Ectodermal cell (in vitro differentiated cells): ENCODE measurements around the gene RAB5B.
"Not testable (repeated sequence)": the region's sequence is repeated elsewhere in the genome, so short reads cannot be mapped to it uniquely, and the experiment has no call there.

ENCODE experiments used
- H3K27ac ChIP-seq: 2 replicates; pipeline ENCODE4 v1.7.0; 2013; ENCODE audit warnings: mild to moderate bottlenecking, low read depth, low read length; ENCODE audit not compliant: insufficient read depth, poor library complexity, severe bottlenecking
- H3K27me3 ChIP-seq: 2 replicates; pipeline ENCODE4 v1.7.0; 2013; ENCODE audit warnings: mild to moderate bottlenecking, low read length; ENCODE audit not compliant: insufficient read depth, control insufficient read depth, poor library complexity, severe bottlenecking
- H3K36me3 ChIP-seq: one replicate; pipeline ENCODE4 v1.7.0; 2013; ENCODE audit warnings: low read length; ENCODE audit not compliant: control insufficient read depth, insufficient read depth
- H3K4me1 ChIP-seq: one replicate; pipeline ENCODE4 v1.7.0; 2013; ENCODE audit warnings: low read length; ENCODE audit not compliant: control insufficient read depth, insufficient read depth
- H3K4me3 ChIP-seq: 2 replicates; pipeline ENCODE4 v1.7.0; 2013; ENCODE audit warnings: low read depth, low read length, control low read depth; ENCODE audit not compliant: insufficient read depth
- H3K9me3 ChIP-seq: 2 replicates; pipeline ENCODE4 v1.7.0; 2013; ENCODE audit warnings: mild to moderate bottlenecking, low read length, moderate library complexity; ENCODE audit not compliant: control insufficient read depth
- WGBS, 2 experiments: methylation state at CpG; one replicate each; pipeline ENCODE4 v1.1.7; 2013; ENCODE audit warnings: missing lambda C conversion rate in 2 of 2; 5-methylcytosine and 5-hydroxymethylcytosine counted together

RAB5B gene

GRCh38 chr12:56034586-56035332 is 60.9 kb downstream of the RAB5B start:
- Histone ChIP-seq H3K4me3 (no peak overlapping the region), H3K4me1 (no peaks in the 10 kb centered on the region), H3K36me3 (peaks cover 26% of the 10 kb centered on the region), H3K27ac (no peak overlapping the region), H3K27me3 (no peaks in the 10 kb centered on the region), H3K9me3 (no peaks in the 10 kb centered on the region)
- 94 to 95% methylated on average over 21 of the region's 21 CpGs for WGBS, 2 experiments

- H3K9me3 ChIP-seq, result no peaks in the 10 kb centered on the region
- H3K27ac ChIP-seq, result no peak overlapping the region
- 92 to 94% methylated on average over 2 of the region's 2 CpGs for WGBS, 2 experiments
- peaks cover 25% of the 10 kb centered on the region for H3K36me3 ChIP-seq
- no peaks in the 10 kb centered on the region for H3K27me3 ChIP-seq
- H3K4me1 ChIP-seq, result peaks cover 7% of the 10 kb centered on the region
- no peak overlapping the region for H3K4me3 ChIP-seq
These were observed 63.3 kb downstream of the RAB5B start for GRCh38 chr12:56037161-56037560.

GRCh38 chr12:56038022-56038655 is 64.3 kb downstream of the RAB5B start:
- peaks cover 15% of the 10 kb centered on the region for H3K36me3 ChIP-seq
- no peaks in the 10 kb centered on the region for H3K27me3 ChIP-seq
- H3K27ac ChIP-seq, result no peak overlapping the region
- no peaks in the 10 kb centered on the region for H3K9me3 ChIP-seq
- H3K4me1 ChIP-seq, result peaks cover 10% of the 10 kb centered on the region
- no peak overlapping the region for H3K4me3 ChIP-seq
- WGBS, 2 experiments, result 87 to 90% methylated on average over 1 to 2 of the region's 2 CpGs

GRCh38 chr12:56040151-56040550 is 66.3 kb downstream of the RAB5B start:
- 88 to 100% methylated on average over 1 of the region's 1 CpG for WGBS, 2 experiments
- Histone ChIP-seq H3K27me3 (no peaks in the 10 kb centered on the region), H3K4me3 (no peak overlapping the region), H3K4me1 (peaks cover 10% of the 10 kb centered on the region), H3K27ac (no peak overlapping the region), H3K9me3 (no peaks in the 10 kb centered on the region), H3K36me3 (peaks cover 23% of the 10 kb centered on the region)

- peak overlapping the region; percentile 70 for H3K27ac ChIP-seq
- H3K4me3 ChIP-seq, result peak overlapping the region; percentile 28
- H3K36me3 ChIP-seq, result peaks cover 15% of the 10 kb centered on the region
- 57 to 62% methylated on average over 14 of the region's 14 CpGs for WGBS, 2 experiments
- H3K27me3 ChIP-seq, result no peaks in the 10 kb centered on the region
- peaks cover 10% of the 10 kb centered on the region for H3K4me1 ChIP-seq
- H3K9me3 ChIP-seq, result no peaks in the 10 kb centered on the region
These were observed 67.2 kb downstream of the RAB5B start for GRCh38 chr12:56040963-56041551.

GRCh38 chr12:56041552-56042429 is 67.9 kb downstream of the RAB5B start, which contains the start of gene RPS26:
RPS26 (plus strand) TSS chr12:56041918; CDS start chr12:56042167, 249 bp downstream.
- 0 to 1% methylated on average over 50 of the region's 50 CpGs for WGBS, 2 experiments
- peak within 1 kb of the TSS; percentile 93 for H3K27ac ChIP-seq

GRCh38 chr12:56042430-56042813 is 68.5 kb downstream of the RAB5B start:
- 1 to 2% methylated on average over 18 to 20 of the region's 20 CpGs for WGBS, 2 experiments
- not testable (repeated sequence) for H3K27me3 ChIP-seq, H3K4me1 ChIP-seq, H3K9me3 ChIP-seq
- Histone ChIP-seq H3K36me3 (peaks cover 15% of the 10 kb centered on the region), H3K4me3 (peak overlapping the region; percentile 97), H3K27ac (peak overlapping the region; percentile 93)

More at GRCh38 chr12:56041552-56042429, 67.9 kb downstream of the RAB5B start, which contains the start of gene RPS26:
- Histone ChIP-seq H3K4me3 (peak within 1 kb of the TSS; percentile 97), H3K9me3 (no peaks in the 10 kb centered on the region), H3K4me1 (peaks cover 10% of the 10 kb centered on the region), H3K36me3 (peaks cover 15% of the 10 kb centered on the region), H3K27me3 (no peaks in the 10 kb centered on the region)

GRCh38 chr12:56042843-56043242 is 69.0 kb downstream of the RAB5B start:
- Histone ChIP-seq H3K36me3 (peaks cover 15% of the 10 kb centered on the region), H3K4me1 (peaks cover 10% of the 10 kb centered on the region), H3K27me3 (no peaks in the 10 kb centered on the region), H3K9me3 (no peaks in the 10 kb centered on the region), H3K4me3 (peak overlapping the region; percentile 97), H3K27ac (peak overlapping the region; percentile 21)
- 55 to 58% methylated on average over 9 of the region's 9 CpGs for WGBS, 2 experiments
